Tibial nerve (tissue), 4 donors: ENCODE measurements around the gene CTBP2. TPM values are rescaled to one million over a fixed set of nuclear protein-coding genes. Genes with fewer than 3 reads are reported as not detected.

ENCODE experiments used
- DNase-seq, 2 donors: peaks; one replicate each; pipeline ENCODE4 v3.0.0-alpha.2; 2019; ENCODE audit warnings: low spot score in 2 of 2
- H3K27ac ChIP-seq, 4 donors: fragments of 200-600 bp; sonication (generic) in 3 of 4; one replicate each; pipeline ENCODE4 v1.5.1; 2017 to 2019; ENCODE audit warnings: mild to moderate bottlenecking in 1 of 4
- H3K27me3 ChIP-seq, 2 donors: fragments of 200-600 bp; sonication (generic) in 1 of 2; one replicate each; pipeline versions ENCODE4 v1.5.1 to v1.6.0; 2017 to 2019
- H3K36me3 ChIP-seq, 3 donors: fragments of 200-600 bp; sonication (generic); one replicate each; pipeline ENCODE4 v1.5.1; 2018 to 2019
- H3K4me1 ChIP-seq, 4 donors: fragments of 200-600 bp; sonication (generic) in 3 of 4; one replicate each; pipeline ENCODE4 v1.5.1; 2017 to 2019
- H3K4me3 ChIP-seq, 4 donors: fragments of 200-600 bp; sonication (generic) in 3 of 4; one replicate each; pipeline ENCODE4 v1.5.1; 2017 to 2019; ENCODE audit warnings: mild to moderate bottlenecking in 1 of 4, moderate library complexity in 1 of 4
- H3K9me3 ChIP-seq, 4 donors: fragments of 200-600 bp; sonication (generic) in 3 of 4; one replicate each; pipeline ENCODE4 v1.5.1; 2017 to 2019
- CTCF ChIP-seq, 5 experiments: fragments of 200-600 bp in 3 of 5; fragments of 450-650 bp in 2 of 5; sonication (generic) in 3 of 5; IDR thresholded peaks; one replicate each; pipeline ENCODE4 v1.5.1; 2016 to 2019; ENCODE audit warnings: antibody characterized with exemption in 5 of 5, mild to moderate bottlenecking in 3 of 5, moderate library complexity in 2 of 5
- EP300 ChIP-seq, 2 donors: sonication (generic); formaldehyde crosslinking; IDR thresholded peaks; one replicate each; pipeline ENCODE4 v1.6.1; 2017; ENCODE audit warnings: antibody characterized with exemption in 2 of 2, mild to moderate bottlenecking in 1 of 2
- POLR2A ChIP-seq, 2 donors: fragments of 450-650 bp; IDR thresholded peaks; one replicate each; pipeline ENCODE4 v1.6.1; 2017; ENCODE audit warnings: antibody characterized with exemption in 2 of 2, mild to moderate bottlenecking in 2 of 2, moderate library complexity in 2 of 2
- WGBS, 2 donors: methylation state at CpG; one replicate each; pipeline ENCODE4 v1.1.5; 2018; 5-methylcytosine and 5-hydroxymethylcytosine counted together
- total RNA-seq, 4 donors: library from RNA; depleted of rRNA; stranded (reverse); fragments of >200 nt; gene quantifications; one replicate each; pipeline ENCODE4 v1.1.0, GENCODE V29; 2016

Gene CTBP2
- total RNA-seq, 4 donors from 2014 or later, result 40.4 to 97.9 (median 62.3) TPM

- Histone ChIP-seq H3K9me3 (no peaks in the 10 kb centered on the region), H3K36me3 (peaks cover 0 to 6% (median 0%) of the 10 kb centered on the region in 3 donors), H3K4me1 (peaks cover 0 to 55% (median 0%) of the 10 kb centered on the region in 4 donors), H3K4me3 (no peak overlapping the region), H3K27me3 (no peaks in the 10 kb centered on the region), H3K27ac (no peak overlapping the region)
- DNase-seq, result no peak
- WGBS, 2 donors, result 87 to 92% methylated on average over 7 of the region's 7 CpGs
- TF ChIP-seq CTCF (IDR thresholded peaks at IDR 0.05), result no peak
These were observed 79.4 kb downstream of the CTBP2 start for GRCh38 chr10:125080984-125081383.

GRCh38 chr10:125080296-125080695 lies 80.1 kb downstream of the CTBP2 start:
- peaks cover 0 to 48% (median 0%) of the 10 kb centered on the region in 4 donors for H3K4me1 ChIP-seq
- no peaks in the 10 kb centered on the region for H3K27me3 ChIP-seq
- DNase-seq, result no peak
- H3K27ac ChIP-seq, result no peak overlapping the region
- peaks cover 0 to 6% (median 0%) of the 10 kb centered on the region in 3 donors for H3K36me3 ChIP-seq
- TF ChIP-seq POLR2A (IDR thresholded peaks at IDR 0.05) (no peak), EP300 (IDR thresholded peaks at IDR 0.05) (no peak), CTCF (IDR thresholded peaks at IDR 0.05) (no peak)
- WGBS, 2 donors, result 81 to 84% methylated on average over 7 of the region's 7 CpGs
- H3K4me3 ChIP-seq, result no peak overlapping the region
- H3K9me3 ChIP-seq, result no peaks in the 10 kb centered on the region

- no peak overlapping the region for H3K4me3 ChIP-seq
- H3K9me3 ChIP-seq, result no peaks in the 10 kb centered on the region
- H3K36me3 ChIP-seq, result peaks cover 0 to 15% (median 0%) of the 10 kb centered on the region in 3 donors
- peaks cover 0 to 37% (median 0%) of the 10 kb centered on the region in 4 donors for H3K4me1 ChIP-seq
- no peak for TF ChIP-seq CTCF (IDR thresholded peaks at IDR 0.05)
- DNase-seq, result no peak
- no peak overlapping the region for H3K27ac ChIP-seq
- 92 to 96% methylated on average over 14 of the region's 14 CpGs for WGBS, 2 donors
- no peaks in the 10 kb centered on the region for H3K27me3 ChIP-seq
These were observed 81.2 kb downstream of the CTBP2 start for GRCh38 chr10:125079091-125079600.

GRCh38 chr10:125076891-125077541 lies 83.3 kb downstream of the CTBP2 start:
- no peak for DNase-seq
- no peaks in the 10 kb centered on the region for H3K9me3 ChIP-seq
- no peaks in the 10 kb centered on the region for H3K27me3 ChIP-seq
- H3K36me3 ChIP-seq, result peaks cover 0 to 23% (median 0%) of the 10 kb centered on the region in 3 donors
- no peak overlapping the region for H3K4me3 ChIP-seq
- peaks cover 0 to 23% (median 0%) of the 10 kb centered on the region in 4 donors for H3K4me1 ChIP-seq
- peak overlapping the region in 1 of 4 donors; percentile 52 for H3K27ac ChIP-seq
- TF ChIP-seq EP300 (IDR thresholded peaks at IDR 0.05), result no peak
- no peak for TF ChIP-seq POLR2A (IDR thresholded peaks at IDR 0.05)
- no peak for TF ChIP-seq CTCF (IDR thresholded peaks at IDR 0.05)
- 48 to 53% methylated on average over 14 of the region's 14 CpGs for WGBS, 2 donors

GRCh38 chr10:125076121-125076825 lies 84.1 kb downstream of the CTBP2 start:
- H3K36me3 ChIP-seq, result peaks cover 0 to 20% (median 0%) of the 10 kb centered on the region in 3 donors
- no peak for DNase-seq
- 74 to 78% methylated on average over 15 of the region's 15 CpGs for WGBS, 2 donors
- no peaks in the 10 kb centered on the region for H3K27me3 ChIP-seq
- H3K4me3 ChIP-seq, result no peak overlapping the region
- TF ChIP-seq EP300 (IDR thresholded peaks at IDR 0.05) (no peak), CTCF (IDR thresholded peaks at IDR 0.05) (no peak), POLR2A (IDR thresholded peaks at IDR 0.05) (no peak)
- peaks cover 0 to 15% (median 0%) of the 10 kb centered on the region in 4 donors for H3K4me1 ChIP-seq
- H3K27ac ChIP-seq, result peak overlapping the region in 1 of 4 donors; percentile 52
- H3K9me3 ChIP-seq, result no peaks in the 10 kb centered on the region
